ENCODE data around the gene HHIPL1.

DNA sequence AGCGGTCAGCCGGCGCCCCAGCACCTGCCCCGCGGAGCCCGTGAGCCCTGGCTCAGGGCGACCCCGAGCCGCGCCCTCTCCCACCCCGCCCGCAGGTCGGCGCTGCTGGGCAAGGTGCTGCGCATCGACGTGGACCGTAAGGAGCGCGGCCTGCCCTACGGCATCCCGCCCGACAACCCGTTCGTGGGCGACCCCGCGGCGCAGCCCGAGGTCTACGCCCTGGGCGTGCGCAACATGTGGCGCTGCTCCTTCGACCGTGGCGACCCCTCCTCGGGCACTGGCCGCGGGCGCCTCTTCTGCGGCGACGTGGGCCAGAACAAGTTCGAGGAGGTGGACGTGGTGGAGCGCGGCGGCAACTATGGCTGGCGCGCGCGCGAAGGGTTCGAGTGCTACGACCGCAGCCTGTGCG lies 14.4 kb downstream of the HHIPL1 start:
- TF ChIP-seq, protein P1, sequence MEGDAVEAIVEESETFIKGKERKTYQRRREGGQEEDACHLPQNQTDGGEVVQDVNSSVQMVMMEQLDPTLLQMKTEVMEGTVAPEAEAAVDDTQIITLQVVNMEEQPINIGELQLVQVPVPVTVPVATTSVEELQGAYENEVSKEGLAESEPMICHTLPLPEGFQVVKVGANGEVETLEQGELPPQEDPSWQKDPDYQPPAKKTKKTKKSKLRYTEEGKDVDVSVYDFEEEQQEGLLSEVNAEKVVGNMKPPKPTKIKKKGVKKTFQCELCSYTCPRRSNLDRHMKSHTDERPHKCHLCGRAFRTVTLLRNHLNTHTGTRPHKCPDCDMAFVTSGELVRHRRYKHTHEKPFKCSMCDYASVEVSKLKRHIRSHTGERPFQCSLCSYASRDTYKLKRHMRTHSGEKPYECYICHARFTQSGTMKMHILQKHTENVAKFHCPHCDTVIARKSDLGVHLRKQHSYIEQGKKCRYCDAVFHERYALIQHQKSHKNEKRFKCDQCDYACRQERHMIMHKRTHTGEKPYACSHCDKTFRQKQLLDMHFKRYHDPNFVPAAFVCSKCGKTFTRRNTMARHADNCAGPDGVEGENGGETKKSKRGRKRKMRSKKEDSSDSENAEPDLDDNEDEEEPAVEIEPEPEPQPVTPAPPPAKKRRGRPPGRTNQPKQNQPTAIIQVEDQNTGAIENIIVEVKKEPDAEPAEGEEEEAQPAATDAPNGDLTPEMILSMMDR (IDR thresholded peaks at IDR 0.05; ENCODE audit: extremely low read depth in 1 of 2, insufficient read depth in 1 of 2, low read depth in 1 of 2, low read length in 2 of 2) = peak in 1 of 2 donors; percentile 27
- TF ChIP-seq POLR2A (IDR thresholded peaks at IDR 0.05; ENCODE audit: low read depth, low read length) (no peak), POLR2AphosphoS5 (IDR thresholded peaks at IDR 0.05; ENCODE audit: insufficient read depth, low read depth, low read length) (no peak), EZH2 (IDR thresholded peaks at IDR 0.05; ENCODE audit: borderline replicate concordance, low read depth, low read length, severe bottlenecking) (peak; percentile 95), GATA2 (IDR thresholded peaks at IDR 0.05; ENCODE audit: insufficient read depth, insufficient read length, low read depth, low read length) (no peak), FOS (IDR thresholded peaks at IDR 0.05; ENCODE audit: borderline replicate concordance, insufficient read depth, low read length) (no peak)

Data from endothelial cell of umbilical vein (primary cell).